ENCODE measurements around the gene LRRC23. TPM values are rescaled to one million over a fixed set of nuclear protein-coding genes. Genes with fewer than 3 reads are reported as not detected.
"Not testable (repeated sequence)": the region's sequence is repeated elsewhere in the genome, so short reads cannot be mapped to it uniquely, and the experiment has no call there.

The LRRC23 gene
- total RNA-seq, 1 experiment from 2014 or later: 4.6 TPM

GRCh38 chr12:6868211-6869048, 36.2 kb upstream of the LRRC23 start:
- Histone ChIP-seq H3K27me3 (ENCODE audit: control insufficient read depth, insufficient read depth, low read length) (no peaks in the 10 kb centered on the region), H3K36me3 (replicated peaks; ENCODE audit: control insufficient read depth, insufficient read depth, low read length) (peaks cover 25% of the 10 kb centered on the region), H3K4me3 (ENCODE audit: insufficient read depth, low read depth, low read length) (peak overlapping the region; percentile 96)
- DNase-seq: peak; percentile 69

GRCh38 chr12:6869049-6870021, 35.3 kb upstream of the LRRC23 start:
- no peaks in the 10 kb centered on the region for H3K27me3 ChIP-seq (ENCODE audit: control insufficient read depth, insufficient read depth, low read length)

GRCh38 chr12:6870304-6870703, 34.3 kb upstream of the LRRC23 start:
- peaks cover 19% of the 10 kb centered on the region for H3K36me3 ChIP-seq (replicated peaks; ENCODE audit: control insufficient read depth, insufficient read depth, low read length)
- H3K27me3 ChIP-seq (ENCODE audit: control insufficient read depth, insufficient read depth, low read length); DNase-seq; H3K4me3 ChIP-seq (ENCODE audit: insufficient read depth, low read depth, low read length): not testable (repeated sequence)

More at GRCh38 chr12:6869049-6870021, 35.3 kb upstream of the LRRC23 start:
- peak overlapping the region; percentile 96 for H3K4me3 ChIP-seq (ENCODE audit: insufficient read depth, low read depth, low read length)
- DNase-seq: peak; percentile 91
- H3K36me3 ChIP-seq (replicated peaks; ENCODE audit: control insufficient read depth, insufficient read depth, low read length): peaks cover 24% of the 10 kb centered on the region

- Histone ChIP-seq H3K36me3 (replicated peaks; ENCODE audit: control insufficient read depth, insufficient read depth, low read length) (peaks cover 19% of the 10 kb centered on the region), H3K4me3 (ENCODE audit: insufficient read depth, low read depth, low read length) (0 out of 2 replicates have a peak overlapping the region, but pooled peaks have one; percentile 4), H3K27me3 (ENCODE audit: control insufficient read depth, insufficient read depth, low read length) (no peaks in the 10 kb centered on the region)
- DNase-seq: peak; percentile 62
Observed at GRCh38 chr12:6871052-6871957, 33.3 kb upstream of the LRRC23 start.

- peak; percentile 95 for DNase-seq
- H3K36me3 ChIP-seq (replicated peaks; ENCODE audit: control insufficient read depth, insufficient read depth, low read length): peaks cover 20% of the 10 kb centered on the region
Observed at GRCh38 chr12:6872073-6873048, 32.3 kb upstream of the LRRC23 start.

GRCh38 chr12:6873094-6874014, 31.3 kb upstream of the LRRC23 start, which contains the start of gene SPSB2:
Gene SPSB2, minus strand, starts transcription at chr12:6873303. Its CDS starts 402 bp downstream, at chr12:6872901.
- DNase-seq: peak; percentile 100
- Histone ChIP-seq H3K4me3 (ENCODE audit: insufficient read depth, low read depth, low read length) (peak within 1 kb of the TSS; percentile 88), H3K36me3 (replicated peaks; ENCODE audit: control insufficient read depth, insufficient read depth, low read length) (peaks cover 20% of the 10 kb centered on the region), H3K27me3 (ENCODE audit: control insufficient read depth, insufficient read depth, low read length) (no peaks in the 10 kb centered on the region)

More at GRCh38 chr12:6872073-6873048, 32.3 kb upstream of the LRRC23 start:
- Histone ChIP-seq H3K27me3 (ENCODE audit: control insufficient read depth, insufficient read depth, low read length) (no peaks in the 10 kb centered on the region), H3K4me3 (ENCODE audit: insufficient read depth, low read depth, low read length) (peak overlapping the region; percentile 88)

GRCh38 chr12:6874015-6874368, 30.6 kb upstream of the LRRC23 start:
- peak overlapping the region; percentile 58 for H3K4me3 ChIP-seq (ENCODE audit: insufficient read depth, low read depth, low read length)
- not testable (repeated sequence) for DNase-seq; H3K27me3 ChIP-seq (ENCODE audit: control insufficient read depth, insufficient read depth, low read length)

GRCh38 chr12:6879824-6880223, 24.8 kb upstream of the LRRC23 start:
- not testable (repeated sequence) for H3K27me3 ChIP-seq (ENCODE audit: control insufficient read depth, insufficient read depth, low read length); H3K4me3 ChIP-seq (ENCODE audit: insufficient read depth, low read depth, low read length); DNase-seq; H3K36me3 ChIP-seq (replicated peaks; ENCODE audit: control insufficient read depth, insufficient read depth, low read length)

More at GRCh38 chr12:6874015-6874368, 30.6 kb upstream of the LRRC23 start:
- peaks cover 19% of the 10 kb centered on the region for H3K36me3 ChIP-seq (replicated peaks; ENCODE audit: control insufficient read depth, insufficient read depth, low read length)

GRCh38 chr12:6883252-6883651, 21.4 kb upstream of the LRRC23 start:
- Histone ChIP-seq H3K27me3 (ENCODE audit: control insufficient read depth, insufficient read depth, low read length) (no peaks in the 10 kb centered on the region), H3K4me3 (ENCODE audit: insufficient read depth, low read depth, low read length) (no peak overlapping the region), H3K36me3 (replicated peaks; ENCODE audit: control insufficient read depth, insufficient read depth, low read length) (no peaks in the 10 kb centered on the region; the same call in 1 of the 2 replicates)
- no peak for DNase-seq

- Histone ChIP-seq H3K36me3 (replicated peaks; ENCODE audit: control insufficient read depth, insufficient read depth, low read length) (no peaks in the 10 kb centered on the region; the same call in 1 of the 2 replicates), H3K4me3 (ENCODE audit: insufficient read depth, low read depth, low read length) (no peak overlapping the region)
- peak; percentile 13 for DNase-seq
Observed at GRCh38 chr12:6883683-6884082, 20.9 kb upstream of the LRRC23 start.

GRCh38 chr12:6884539-6884938, 20.1 kb upstream of the LRRC23 start:
- H3K4me3 ChIP-seq (ENCODE audit: insufficient read depth, low read depth, low read length): no peak overlapping the region
- DNase-seq: no peak
- no peaks in the 10 kb centered on the region; the same call in 1 of the 2 replicates for H3K36me3 ChIP-seq (replicated peaks; ENCODE audit: control insufficient read depth, insufficient read depth, low read length)

More at GRCh38 chr12:6883683-6884082, 20.9 kb upstream of the LRRC23 start:
- H3K27me3 ChIP-seq (ENCODE audit: control insufficient read depth, insufficient read depth, low read length): no peaks in the 10 kb centered on the region

More at GRCh38 chr12:6884539-6884938, 20.1 kb upstream of the LRRC23 start:
- H3K27me3 ChIP-seq (ENCODE audit: control insufficient read depth, insufficient read depth, low read length): no peaks in the 10 kb centered on the region
